Brain pericyte (primary cell): Measurements from ENCODE around the gene ZNF273.

ENCODE experiments used
- DNase-seq: peaks from one replicate; pipeline ENCODE4 v3.0.0-alpha.2; 2012; ENCODE audit warnings: low read depth, low spot score

Gene ZNF273

GRCh38 chr7:64876792-64877713, 26.0 kb upstream of the ZNF273 start:
- DNase-seq, result no peak

GRCh38 chr7:64877714-64878610, 25.1 kb upstream of the ZNF273 start:
- no peak for DNase-seq

- no peak for DNase-seq
Observed at GRCh38 chr7:64878684-64879083, 24.4 kb upstream of the ZNF273 start.

- no peak for DNase-seq
Observed at GRCh38 chr7:64879086-64879730, 23.9 kb upstream of the ZNF273 start.

- DNase-seq, result no peak
Observed at GRCh38 chr7:64879800-64880199, 23.3 kb upstream of the ZNF273 start.

GRCh38 chr7:64880322-64881297, 22.5 kb upstream of the ZNF273 start:
- DNase-seq, result no peak

- no peak for DNase-seq
Observed at GRCh38 chr7:64881461-64882287, 21.4 kb upstream of the ZNF273 start.

GRCh38 chr7:64882341-64883112, 20.5 kb upstream of the ZNF273 start:
- DNase-seq, result no peak

GRCh38 chr7:64883113-64883905, 19.8 kb upstream of the ZNF273 start:
- no peak for DNase-seq

GRCh38 chr7:64884085-64884912, 18.8 kb upstream of the ZNF273 start:
- no peak for DNase-seq

GRCh38 chr7:64884913-64885370, 18.1 kb upstream of the ZNF273 start:
- no peak for DNase-seq

- DNase-seq, result no peak
Observed at GRCh38 chr7:64885520-64886240, 17.4 kb upstream of the ZNF273 start.

- DNase-seq, result no peak
Observed at GRCh38 chr7:64886956-64887545, 16.0 kb upstream of the ZNF273 start.

GRCh38 chr7:64887756-64888508, 15.1 kb upstream of the ZNF273 start:
- DNase-seq, result no peak

GRCh38 chr7:64888561-64888900, 14.5 kb upstream of the ZNF273 start:
- no peak for DNase-seq
